ENCODE measurements around the gene PGF. TPM values are rescaled to one million over a fixed set of nuclear protein-coding genes. Genes with fewer than 3 reads are reported as not detected.
A peak's percentile ranks its signal among the peaks of the same experiment; 100 is the strongest.

Gene PGF
- total and polyA plus RNA-seq, 2 of the 13 experiments (the other 11 are each of a cell fraction or from before 2014, with no cell fraction given) = 10.7 to 27.5 TPM

DNA sequence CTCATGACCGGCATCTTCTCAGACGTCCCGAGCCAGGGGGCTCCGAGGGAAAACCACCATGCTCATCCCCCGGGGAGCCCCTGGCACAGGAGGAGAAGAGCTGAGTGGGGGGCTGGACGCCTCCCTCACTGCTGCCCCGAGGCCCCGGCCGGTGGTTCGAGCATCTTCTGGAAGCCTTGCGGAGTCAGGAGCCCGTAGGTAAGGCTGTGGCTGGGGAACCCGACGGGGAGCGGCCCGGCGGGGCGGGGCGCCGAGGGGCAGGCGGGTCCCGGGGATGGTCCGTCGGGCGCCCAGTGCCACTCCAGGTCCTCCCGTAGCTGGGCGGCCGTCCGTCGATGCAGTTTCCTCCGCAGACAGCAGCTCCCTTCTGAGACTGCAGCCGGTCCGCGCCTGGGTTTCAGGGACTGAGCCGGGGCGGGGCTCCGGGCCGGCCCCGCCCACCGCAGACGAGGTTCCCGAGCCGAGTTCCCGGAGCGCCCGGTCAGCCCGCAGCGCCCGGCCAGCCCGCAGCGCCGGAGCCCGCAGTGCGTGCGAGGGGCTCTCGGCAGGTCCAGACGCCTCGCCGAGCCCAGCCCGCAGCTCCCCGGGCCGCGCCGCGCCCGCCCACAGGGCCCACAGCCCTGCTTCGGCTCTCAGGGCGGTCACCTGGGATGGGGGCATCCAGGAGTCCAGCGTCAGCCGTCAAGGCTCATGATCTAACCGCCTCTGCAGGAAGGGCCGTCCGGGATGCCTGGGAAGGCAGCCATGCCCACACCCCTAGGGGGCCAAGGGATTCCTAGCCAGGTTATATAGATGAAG lies at the start of gene PGF (continued):
- TF ChIP-seq, protein P1, sequence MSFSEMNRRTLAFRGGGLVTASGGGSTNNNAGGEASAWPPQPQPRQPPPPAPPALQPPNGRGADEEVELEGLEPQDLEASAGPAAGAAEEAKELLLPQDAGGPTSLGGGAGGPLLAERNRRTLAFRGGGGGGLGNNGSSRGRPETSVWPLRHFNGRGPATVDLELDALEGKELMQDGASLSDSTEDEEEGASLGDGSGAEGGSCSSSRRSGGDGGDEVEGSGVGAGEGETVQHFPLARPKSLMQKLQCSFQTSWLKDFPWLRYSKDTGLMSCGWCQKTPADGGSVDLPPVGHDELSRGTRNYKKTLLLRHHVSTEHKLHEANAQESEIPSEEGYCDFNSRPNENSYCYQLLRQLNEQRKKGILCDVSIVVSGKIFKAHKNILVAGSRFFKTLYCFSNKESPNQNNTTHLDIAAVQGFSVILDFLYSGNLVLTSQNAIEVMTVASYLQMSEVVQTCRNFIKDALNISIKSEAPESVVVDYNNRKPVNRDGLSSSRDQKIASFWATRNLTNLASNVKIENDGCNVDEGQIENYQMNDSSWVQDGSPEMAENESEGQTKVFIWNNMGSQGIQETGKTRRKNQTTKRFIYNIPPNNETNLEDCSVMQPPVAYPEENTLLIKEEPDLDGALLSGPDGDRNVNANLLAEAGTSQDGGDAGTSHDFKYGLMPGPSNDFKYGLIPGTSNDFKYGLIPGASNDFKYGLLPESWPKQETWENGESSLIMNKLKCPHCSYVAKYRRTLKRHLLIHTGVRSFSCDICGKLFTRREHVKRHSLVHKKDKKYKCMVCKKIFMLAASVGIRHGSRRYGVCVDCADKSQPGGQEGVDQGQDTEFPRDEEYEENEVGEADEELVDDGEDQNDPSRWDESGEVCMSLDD (CRISPR knock-in tag; IDR thresholded peaks at IDR 0.05; ENCODE audit: borderline replicate concordance) = peak; percentile 41; the same call in 1 of the 2 replicates
- TF ChIP-seq MAFF (IDR thresholded peaks at IDR 0.05; ENCODE audit: low read depth, low read length) = no peak
- no peak for TF ChIP-seq HDAC2 (CRISPR knock-in tag; IDR thresholded peaks at IDR 0.05)
- TF ChIP-seq ZFP36 (IDR thresholded peaks at IDR 0.05; ENCODE audit: borderline replicate concordance, low read depth, low read length, partially characterized antibody) = no peak
- peak; percentile 81 for TF ChIP-seq SAP130 (CRISPR knock-in tag; IDR thresholded peaks at IDR 0.05; ENCODE audit: low read depth)
- TF ChIP-seq ZNF746 (CRISPR knock-in tag; IDR thresholded peaks at IDR 0.05) = no peak
- 0 out of 2 replicates have a peak, but pooled peaks have one; percentile 24 for TF ChIP-seq ZNF788 (CRISPR knock-in tag; IDR thresholded peaks at IDR 0.05; ENCODE audit: borderline replicate concordance)
- TF ChIP-seq KDM2A (CRISPR knock-in tag; IDR thresholded peaks at IDR 0.05; ENCODE audit: borderline replicate concordance, low read depth) = peak; percentile 49; the same call in 1 of the 2 replicates
- peak; percentile 70; the same call in 1 of the 2 replicates for TF ChIP-seq ERF (CRISPR knock-in tag; IDR thresholded peaks at IDR 0.05)
- TF ChIP-seq NBN (conservative IDR thresholded peaks at IDR 0.05) = no peak
- TF ChIP-seq, protein P2, sequence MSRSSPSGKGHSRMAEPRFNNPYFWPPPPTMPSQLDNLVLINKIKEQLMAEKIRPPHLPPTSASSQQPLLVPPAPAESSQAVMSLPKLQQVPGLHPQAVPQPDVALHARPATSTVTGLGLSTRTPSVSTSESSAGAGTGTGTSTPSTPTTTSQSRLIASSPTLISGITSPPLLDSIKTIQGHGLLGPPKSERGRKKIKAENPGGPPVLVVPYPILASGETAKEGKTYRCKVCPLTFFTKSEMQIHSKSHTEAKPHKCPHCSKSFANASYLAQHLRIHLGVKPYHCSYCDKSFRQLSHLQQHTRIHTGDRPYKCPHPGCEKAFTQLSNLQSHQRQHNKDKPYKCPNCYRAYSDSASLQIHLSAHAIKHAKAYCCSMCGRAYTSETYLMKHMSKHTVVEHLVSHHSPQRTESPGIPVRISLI (CRISPR knock-in tag; IDR thresholded peaks at IDR 0.05; ENCODE audit: borderline replicate concordance) = no peak
- TF ChIP-seq ZSCAN25 (CRISPR knock-in tag; IDR thresholded peaks at IDR 0.05) = no peak
- TF ChIP-seq, protein P3, sequence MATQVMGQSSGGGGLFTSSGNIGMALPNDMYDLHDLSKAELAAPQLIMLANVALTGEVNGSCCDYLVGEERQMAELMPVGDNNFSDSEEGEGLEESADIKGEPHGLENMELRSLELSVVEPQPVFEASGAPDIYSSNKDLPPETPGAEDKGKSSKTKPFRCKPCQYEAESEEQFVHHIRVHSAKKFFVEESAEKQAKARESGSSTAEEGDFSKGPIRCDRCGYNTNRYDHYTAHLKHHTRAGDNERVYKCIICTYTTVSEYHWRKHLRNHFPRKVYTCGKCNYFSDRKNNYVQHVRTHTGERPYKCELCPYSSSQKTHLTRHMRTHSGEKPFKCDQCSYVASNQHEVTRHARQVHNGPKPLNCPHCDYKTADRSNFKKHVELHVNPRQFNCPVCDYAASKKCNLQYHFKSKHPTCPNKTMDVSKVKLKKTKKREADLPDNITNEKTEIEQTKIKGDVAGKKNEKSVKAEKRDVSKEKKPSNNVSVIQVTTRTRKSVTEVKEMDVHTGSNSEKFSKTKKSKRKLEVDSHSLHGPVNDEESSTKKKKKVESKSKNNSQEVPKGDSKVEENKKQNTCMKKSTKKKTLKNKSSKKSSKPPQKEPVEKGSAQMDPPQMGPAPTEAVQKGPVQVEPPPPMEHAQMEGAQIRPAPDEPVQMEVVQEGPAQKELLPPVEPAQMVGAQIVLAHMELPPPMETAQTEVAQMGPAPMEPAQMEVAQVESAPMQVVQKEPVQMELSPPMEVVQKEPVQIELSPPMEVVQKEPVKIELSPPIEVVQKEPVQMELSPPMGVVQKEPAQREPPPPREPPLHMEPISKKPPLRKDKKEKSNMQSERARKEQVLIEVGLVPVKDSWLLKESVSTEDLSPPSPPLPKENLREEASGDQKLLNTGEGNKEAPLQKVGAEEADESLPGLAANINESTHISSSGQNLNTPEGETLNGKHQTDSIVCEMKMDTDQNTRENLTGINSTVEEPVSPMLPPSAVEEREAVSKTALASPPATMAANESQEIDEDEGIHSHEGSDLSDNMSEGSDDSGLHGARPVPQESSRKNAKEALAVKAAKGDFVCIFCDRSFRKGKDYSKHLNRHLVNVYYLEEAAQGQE (IDR thresholded peaks at IDR 0.05; ENCODE audit: borderline replicate concordance in 1 of 2, low read depth in 1 of 2, low read length in 2 of 2) = 0 out of 4 replicates have a peak, but pooled peaks of 1 of the 2 experiments have one; percentile 17
- peak; percentile 54; the same call in 1 of the 2 replicates for TF ChIP-seq ATF7-NPFF (CRISPR knock-in tag; IDR thresholded peaks at IDR 0.05; ENCODE audit: low read depth)
- TF ChIP-seq TEAD3 (CRISPR knock-in tag; optimal IDR thresholded peaks at IDR 0.05; ENCODE audit: borderline replicate concordance) = peak; percentile 28
- TF ChIP-seq NR2F6 (IDR thresholded peaks at IDR 0.05) = no peak
- no peak for TF ChIP-seq NR2F6 (CRISPR knock-in tag; IDR thresholded peaks at IDR 0.05)
- TF ChIP-seq DMAP1 (CRISPR knock-in tag; IDR thresholded peaks at IDR 0.05) = 0 out of 2 replicates have a peak, but pooled peaks have one; percentile 6
- TF ChIP-seq SSRP1 (CRISPR knock-in tag; IDR thresholded peaks at IDR 0.05) = no peak
- TF ChIP-seq, protein P4, sequence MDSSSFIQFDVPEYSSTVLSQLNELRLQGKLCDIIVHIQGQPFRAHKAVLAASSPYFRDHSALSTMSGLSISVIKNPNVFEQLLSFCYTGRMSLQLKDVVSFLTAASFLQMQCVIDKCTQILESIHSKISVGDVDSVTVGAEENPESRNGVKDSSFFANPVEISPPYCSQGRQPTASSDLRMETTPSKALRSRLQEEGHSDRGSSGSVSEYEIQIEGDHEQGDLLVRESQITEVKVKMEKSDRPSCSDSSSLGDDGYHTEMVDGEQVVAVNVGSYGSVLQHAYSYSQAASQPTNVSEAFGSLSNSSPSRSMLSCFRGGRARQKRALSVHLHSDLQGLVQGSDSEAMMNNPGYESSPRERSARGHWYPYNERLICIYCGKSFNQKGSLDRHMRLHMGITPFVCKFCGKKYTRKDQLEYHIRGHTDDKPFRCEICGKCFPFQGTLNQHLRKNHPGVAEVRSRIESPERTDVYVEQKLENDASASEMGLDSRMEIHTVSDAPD (CRISPR knock-in tag; IDR thresholded peaks at IDR 0.05) = no peak
- no peak for TF ChIP-seq ZBTB8A (CRISPR knock-in tag; IDR thresholded peaks at IDR 0.05; ENCODE audit: borderline replicate concordance, low read depth)
